Activated T-cell treated with anti-CD3 and anti-CD28 coated beads, Interleukin-2, amount 50 U/mL, for 4 hours (primary cell): ENCODE data around the gene SETD2. TPM values are rescaled to one million over a fixed set of nuclear protein-coding genes. Genes with fewer than 3 reads are reported as not detected.

Experiments
- ATAC-seq, 2 donors: fragments of 200-7000 bp; cut with Tn5 transposase; one replicate each; pipeline ENCODE4 v1.10.0; 2021
- DNase-seq: peaks from one replicate; pipeline ENCODE4 v3.0.0-alpha.2; 2020
- H3K27me3 Mint-ChIP-seq: one replicate; pipeline ENCODE4 v1.8.0; 2021; ENCODE audit warnings: low read depth, mixed read lengths
- H3K36me3 Mint-ChIP-seq: one replicate; pipeline ENCODE4 v1.8.0; 2022; ENCODE audit warnings: mixed read lengths; ENCODE audit not compliant: insufficient read depth
- H3K4me1 Mint-ChIP-seq: one replicate; pipeline ENCODE4 v1.8.0; 2021; ENCODE audit warnings: low read depth, mixed read lengths
- H3K4me3 Mint-ChIP-seq: one replicate; pipeline ENCODE4 v1.8.0; 2021; ENCODE audit warnings: mild to moderate bottlenecking, moderate library complexity, mixed read lengths
- H3K9me3 Mint-ChIP-seq: one replicate; pipeline ENCODE4 v1.8.0; 2021; ENCODE audit warnings: mixed read lengths
- total RNA-seq, 3 donors: library from RNA; stranded (reverse); gene quantifications; one replicate each; pipeline ENCODE4 v1.2.1, GENCODE V29; 2021

The SETD2 gene
- total RNA-seq, 3 donors from 2014 or later: 28.6 to 31.9 (median 30.1) TPM

GRCh38 chr3:47001731-47002170 lies 162.2 kb downstream of the SETD2 start:
- ATAC-seq: no peak
- peaks cover 13% of the 10 kb centered on the region for H3K4me1 Mint-ChIP-seq
- H3K36me3 Mint-ChIP-seq: peaks cover 31% of the 10 kb centered on the region
- no peak for DNase-seq
- no peaks in the 10 kb centered on the region for H3K27me3 Mint-ChIP-seq
- no peak overlapping the region for H3K4me3 Mint-ChIP-seq
- no peaks in the 10 kb centered on the region for H3K9me3 Mint-ChIP-seq

DNA sequence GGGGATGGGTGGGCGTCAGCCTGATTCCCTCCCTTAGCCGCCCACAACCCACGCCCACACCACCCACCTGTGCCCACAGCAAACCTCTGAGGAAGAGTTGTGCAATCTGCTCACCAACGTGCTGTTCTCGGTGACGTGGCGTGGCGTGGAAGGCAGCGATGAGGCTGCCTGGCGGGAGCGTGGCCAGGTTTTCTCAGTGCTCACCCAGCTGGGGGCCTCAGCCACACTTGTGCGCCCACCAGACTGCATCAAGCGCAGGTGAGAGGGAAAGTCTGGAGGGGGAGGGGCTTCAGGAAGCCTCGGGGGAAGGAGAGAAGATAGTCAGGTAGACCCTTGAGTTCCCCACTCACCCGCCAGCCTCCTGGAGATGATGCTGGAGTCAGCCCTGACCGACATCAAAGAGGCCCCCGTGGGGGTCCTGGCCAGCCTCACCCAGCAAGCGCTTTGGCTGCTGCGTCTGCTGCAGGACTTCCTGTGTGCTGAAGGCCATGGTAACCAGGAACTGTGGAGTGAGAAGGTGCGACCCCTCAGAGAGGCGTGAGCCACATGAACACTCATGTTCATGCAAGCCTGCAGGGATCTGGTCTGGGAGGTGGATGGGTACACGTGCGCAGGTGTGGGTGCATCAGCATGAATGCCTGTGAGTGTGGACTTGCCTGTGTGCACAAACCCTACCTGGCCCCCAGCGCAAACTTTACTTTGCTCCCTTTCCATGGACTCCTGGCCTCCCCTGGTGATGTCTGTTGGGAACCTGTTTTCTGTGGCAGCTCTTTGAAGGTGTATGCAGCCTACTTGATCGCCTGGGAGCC lies 162.8 kb downstream of the SETD2 start:
- ATAC-seq (no peak), DNase-seq (no peak)
- peaks cover 14% of the 10 kb centered on the region for H3K4me1 Mint-ChIP-seq
- H3K27me3 Mint-ChIP-seq: no peaks in the 10 kb centered on the region
- H3K36me3 Mint-ChIP-seq: peaks cover 26% of the 10 kb centered on the region
- no peak overlapping the region for H3K4me3 Mint-ChIP-seq
- no peaks in the 10 kb centered on the region for H3K9me3 Mint-ChIP-seq

DNA sequence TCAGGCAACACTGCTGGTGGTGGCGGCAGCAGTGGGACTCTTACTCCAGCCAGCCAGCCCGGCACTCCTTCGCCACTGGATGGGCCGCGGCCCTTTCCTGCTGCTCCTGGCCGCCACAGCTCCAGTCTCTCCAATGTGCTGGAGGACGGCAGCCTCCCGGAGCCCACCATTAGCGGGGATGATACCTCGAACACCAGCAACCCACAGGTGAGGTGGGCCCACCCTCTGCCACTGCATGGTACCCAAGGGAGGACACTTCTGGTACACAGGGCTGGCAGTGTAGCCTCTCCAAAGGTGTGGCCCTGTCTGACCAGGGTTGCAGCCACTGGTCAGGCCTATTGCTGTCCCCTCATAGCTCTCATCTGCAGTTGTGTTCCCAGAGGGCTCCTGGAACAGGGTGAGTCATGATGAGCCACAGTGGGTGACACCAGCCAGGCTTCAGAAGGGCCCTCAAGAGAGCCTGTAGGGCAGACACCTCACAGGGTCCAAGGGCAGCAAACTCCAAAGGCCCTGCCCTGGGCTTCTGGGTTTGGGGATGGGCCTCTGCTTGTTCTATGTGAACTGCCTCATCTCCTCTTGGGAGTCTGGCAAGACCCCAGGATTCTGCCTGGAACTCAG lies 163.6 kb downstream of the SETD2 start:
- H3K27me3 Mint-ChIP-seq: no peaks in the 10 kb centered on the region
- H3K36me3 Mint-ChIP-seq: peaks cover 21% of the 10 kb centered on the region
- peak in 1 of 2 donors; percentile 39 for ATAC-seq
- H3K4me3 Mint-ChIP-seq: no peak overlapping the region
- no peaks in the 10 kb centered on the region for H3K9me3 Mint-ChIP-seq
- no peak for DNase-seq
- peaks cover 14% of the 10 kb centered on the region for H3K4me1 Mint-ChIP-seq

- no peak for DNase-seq
- H3K27me3 Mint-ChIP-seq: no peaks in the 10 kb centered on the region
- no peak overlapping the region for H3K4me3 Mint-ChIP-seq
- no peak for ATAC-seq
- H3K9me3 Mint-ChIP-seq: no peaks in the 10 kb centered on the region
- H3K4me1 Mint-ChIP-seq: peaks cover 14% of the 10 kb centered on the region
- peaks cover 23% of the 10 kb centered on the region for H3K36me3 Mint-ChIP-seq
Measured at GRCh38 chr3:46999516-47000197, 164.3 kb downstream of the SETD2 start.

- DNase-seq: no peak
- H3K4me1 Mint-ChIP-seq: peaks cover 14% of the 10 kb centered on the region
- H3K27me3 Mint-ChIP-seq: no peaks in the 10 kb centered on the region
- peaks cover 23% of the 10 kb centered on the region for H3K36me3 Mint-ChIP-seq
- H3K4me3 Mint-ChIP-seq: no peak overlapping the region
- no peak for ATAC-seq
- no peaks in the 10 kb centered on the region for H3K9me3 Mint-ChIP-seq
Measured at GRCh38 chr3:46998852-46999515, 164.9 kb downstream of the SETD2 start.

DNA sequence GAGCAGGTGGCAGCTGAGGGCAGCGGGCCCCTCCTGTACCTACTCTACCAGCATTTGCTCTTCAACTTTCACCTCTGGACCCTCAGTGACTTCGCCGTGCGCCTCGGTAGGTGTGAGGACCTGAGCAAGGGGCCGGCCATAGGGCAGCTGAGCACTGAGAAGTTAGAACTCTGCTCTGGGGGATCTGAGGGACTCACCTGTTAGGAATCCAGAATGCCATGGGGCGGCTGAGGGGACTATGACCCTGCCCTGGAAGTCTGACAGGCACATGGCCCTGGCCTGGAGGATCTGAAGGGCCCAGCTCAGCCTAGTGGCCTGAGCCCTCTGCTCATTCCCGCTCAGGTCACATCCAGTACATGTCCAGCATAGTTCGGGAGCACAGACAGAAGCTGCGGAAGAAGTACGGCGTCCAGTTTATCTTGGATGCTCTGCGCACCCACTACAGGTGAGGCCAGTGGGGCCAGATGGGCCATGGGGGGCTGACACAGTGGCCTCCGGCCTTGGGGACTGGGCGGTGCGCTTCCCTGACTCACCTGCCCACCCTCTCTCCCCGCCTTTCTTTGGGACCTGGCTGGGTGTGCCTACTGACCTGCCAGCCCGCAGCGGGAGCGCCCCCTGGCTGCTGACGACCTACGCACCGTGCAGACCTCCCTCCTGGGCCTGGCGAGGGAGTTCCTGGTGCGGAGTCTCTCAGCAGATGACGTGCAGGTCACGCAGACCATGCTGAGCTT lies 165.6 kb downstream of the SETD2 start:
- no peaks in the 10 kb centered on the region for H3K27me3 Mint-ChIP-seq
- H3K9me3 Mint-ChIP-seq: no peaks in the 10 kb centered on the region
- peaks cover 16% of the 10 kb centered on the region for H3K36me3 Mint-ChIP-seq
- peak; percentile 79 to 80 for ATAC-seq
- peaks cover 14% of the 10 kb centered on the region for H3K4me1 Mint-ChIP-seq
- H3K4me3 Mint-ChIP-seq: no peak overlapping the region
- DNase-seq: peak; percentile 76

DNA sequence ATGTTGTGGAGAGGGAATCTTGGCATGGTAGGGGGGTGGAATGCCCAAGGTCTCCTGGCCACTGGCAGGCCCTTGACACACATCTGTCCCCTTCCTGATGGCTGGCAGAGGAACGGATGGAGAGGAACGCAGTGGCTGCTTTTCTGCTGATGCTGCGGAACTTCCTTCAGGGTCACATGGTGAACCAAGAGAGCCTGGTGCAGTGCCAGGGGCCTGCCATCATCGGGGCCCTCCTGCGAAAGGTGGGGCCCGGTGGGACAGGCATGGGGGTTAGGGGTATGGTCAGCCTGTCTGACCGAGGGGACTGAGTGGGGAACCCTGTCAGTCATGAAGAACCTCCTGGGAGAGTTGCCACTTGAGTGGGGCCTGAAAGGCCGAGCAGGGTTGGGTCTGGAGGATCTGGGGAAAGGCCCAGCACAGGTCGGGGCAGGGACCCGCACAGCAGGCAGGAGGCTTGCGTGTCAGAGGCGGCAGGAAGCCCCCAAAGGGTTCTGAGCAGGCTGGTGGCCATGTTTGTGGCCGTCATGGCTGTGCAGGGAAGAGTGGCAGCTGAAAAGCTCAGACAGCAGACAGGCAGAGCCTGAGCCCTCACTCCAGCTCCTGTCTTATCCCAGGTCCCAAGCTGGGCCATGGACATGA lies 166.3 kb downstream of the SETD2 start:
- no peak overlapping the region for H3K4me3 Mint-ChIP-seq
- ATAC-seq (no peak), DNase-seq (no peak)
- H3K27me3 Mint-ChIP-seq: no peaks in the 10 kb centered on the region
- H3K36me3 Mint-ChIP-seq: peaks cover 15% of the 10 kb centered on the region
- peaks cover 14% of the 10 kb centered on the region for H3K4me1 Mint-ChIP-seq
- H3K9me3 Mint-ChIP-seq: no peaks in the 10 kb centered on the region

DNA sequence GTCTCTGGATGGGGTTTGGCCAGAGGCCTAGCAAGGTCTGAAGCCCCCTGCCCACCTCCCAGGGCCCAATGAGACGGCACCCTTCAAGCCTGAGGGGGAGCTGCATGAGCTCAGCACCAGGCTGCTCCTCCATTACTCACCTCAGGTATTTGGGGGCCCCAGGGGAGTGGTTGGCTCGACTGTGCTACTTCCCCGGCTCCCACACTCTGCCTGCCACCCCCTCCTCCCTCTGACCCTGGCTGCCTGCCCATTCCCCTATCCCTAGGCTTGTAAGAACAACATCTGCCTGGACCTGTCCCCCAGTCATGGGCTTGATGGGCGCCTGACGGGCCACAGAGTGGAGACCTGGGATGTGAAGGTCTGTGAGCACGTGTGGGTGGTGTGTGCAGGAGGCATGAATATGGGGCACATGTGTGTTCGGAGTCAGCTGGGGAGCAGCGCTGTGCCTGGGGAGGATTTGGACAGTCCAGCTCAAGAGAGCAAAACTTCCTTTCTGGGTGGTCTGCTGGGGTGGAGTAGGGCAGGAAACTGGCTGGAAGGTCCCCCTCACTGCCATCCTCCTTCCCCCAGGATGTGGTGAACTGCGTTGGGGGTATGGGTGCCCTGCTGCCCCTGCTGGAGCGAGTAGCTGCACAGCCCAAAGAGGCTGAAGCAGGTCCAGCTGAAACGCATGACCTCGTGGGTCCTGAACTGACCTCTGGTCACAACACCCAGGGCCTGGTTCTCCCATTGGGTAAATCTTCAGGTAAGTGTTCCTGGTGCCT lies 167.0 kb downstream of the SETD2 start:
- no peak overlapping the region for H3K4me3 Mint-ChIP-seq
- peaks cover 14% of the 10 kb centered on the region for H3K4me1 Mint-ChIP-seq
- ATAC-seq (no peak), DNase-seq (no peak)
- peaks cover 13% of the 10 kb centered on the region for H3K36me3 Mint-ChIP-seq
- no peaks in the 10 kb centered on the region for H3K27me3 Mint-ChIP-seq
- H3K9me3 Mint-ChIP-seq: no peaks in the 10 kb centered on the region

GRCh38 chr3:46995901-46996562 lies 167.9 kb downstream of the SETD2 start:
- no peak overlapping the region for H3K4me3 Mint-ChIP-seq
- DNase-seq (no peak), ATAC-seq (no peak)
- no peaks in the 10 kb centered on the region for H3K9me3 Mint-ChIP-seq
- no peaks in the 10 kb centered on the region for H3K27me3 Mint-ChIP-seq
- peaks cover 16% of the 10 kb centered on the region for H3K4me1 Mint-ChIP-seq
- H3K36me3 Mint-ChIP-seq: peaks cover 13% of the 10 kb centered on the region

- ATAC-seq (no peak), DNase-seq (no peak)
- Mint-ChIP-seq H3K9me3 (no peaks in the 10 kb centered on the region), H3K36me3 (peaks cover 15% of the 10 kb centered on the region), H3K4me3 (no peak overlapping the region), H3K4me1 (peaks cover 20% of the 10 kb centered on the region), H3K27me3 (no peaks in the 10 kb centered on the region)
Measured at GRCh38 chr3:46994801-46995731, 168.8 kb downstream of the SETD2 start.

- Mint-ChIP-seq H3K9me3 (no peaks in the 10 kb centered on the region), H3K4me3 (no peak overlapping the region), H3K36me3 (peaks cover 17% of the 10 kb centered on the region), H3K27me3 (no peaks in the 10 kb centered on the region), H3K4me1 (peaks cover 30% of the 10 kb centered on the region)
- ATAC-seq: no peak
- no peak for DNase-seq
Measured at GRCh38 chr3:46993986-46994385, 169.9 kb downstream of the SETD2 start.

- Mint-ChIP-seq H3K27me3 (no peaks in the 10 kb centered on the region), H3K9me3 (no peaks in the 10 kb centered on the region), H3K36me3 (peaks cover 16% of the 10 kb centered on the region), H3K4me1 (peaks cover 34% of the 10 kb centered on the region), H3K4me3 (no peak overlapping the region)
- no peak for DNase-seq
- no peak for ATAC-seq
Measured at GRCh38 chr3:46993292-46993691, 170.6 kb downstream of the SETD2 start.
